Muscle layer of duodenum (tissue), 2 donors: ENCODE results near the gene IER2.

ENCODE experiments used
- H3K27ac ChIP-seq: one replicate; pipeline ENCODE4 v1.7.0; 2013; ENCODE audit warnings: mild to moderate bottlenecking, low read length
- H3K27me3 ChIP-seq: one replicate; pipeline ENCODE4 v1.7.0; 2013; ENCODE audit warnings: low read depth, mild to moderate bottlenecking, control low read depth, low read length
- H3K36me3 ChIP-seq, 2 donors: one replicate each; pipeline ENCODE4 v1.7.0; 2013; ENCODE audit warnings: low read length in 2 of 2, control low read depth in 1 of 2, mild to moderate bottlenecking in 1 of 2; ENCODE audit not compliant: insufficient read depth in 2 of 2, control insufficient read depth in 1 of 2
- H3K4me1 ChIP-seq, 2 donors: one replicate each; pipeline ENCODE4 v1.7.0; 2013; ENCODE audit warnings: low read length in 2 of 2, mild to moderate bottlenecking in 2 of 2, control low read depth in 1 of 2, moderate library complexity in 1 of 2; ENCODE audit not compliant: insufficient read depth in 2 of 2, control insufficient read depth in 1 of 2
- H3K4me3 ChIP-seq, 2 donors: one replicate each; pipeline ENCODE4 v1.7.0; 2013; ENCODE audit warnings: low read length in 2 of 2, low read depth in 1 of 2, mild to moderate bottlenecking in 1 of 2
- H3K9me3 ChIP-seq, 2 donors: one replicate each; pipeline ENCODE4 v1.7.0; 2013; ENCODE audit warnings: low read length in 2 of 2, control low read depth in 1 of 2, mild to moderate bottlenecking in 1 of 2; ENCODE audit not compliant: control insufficient read depth in 1 of 2
- donor health status: healthy.

The IER2 gene

DNA sequence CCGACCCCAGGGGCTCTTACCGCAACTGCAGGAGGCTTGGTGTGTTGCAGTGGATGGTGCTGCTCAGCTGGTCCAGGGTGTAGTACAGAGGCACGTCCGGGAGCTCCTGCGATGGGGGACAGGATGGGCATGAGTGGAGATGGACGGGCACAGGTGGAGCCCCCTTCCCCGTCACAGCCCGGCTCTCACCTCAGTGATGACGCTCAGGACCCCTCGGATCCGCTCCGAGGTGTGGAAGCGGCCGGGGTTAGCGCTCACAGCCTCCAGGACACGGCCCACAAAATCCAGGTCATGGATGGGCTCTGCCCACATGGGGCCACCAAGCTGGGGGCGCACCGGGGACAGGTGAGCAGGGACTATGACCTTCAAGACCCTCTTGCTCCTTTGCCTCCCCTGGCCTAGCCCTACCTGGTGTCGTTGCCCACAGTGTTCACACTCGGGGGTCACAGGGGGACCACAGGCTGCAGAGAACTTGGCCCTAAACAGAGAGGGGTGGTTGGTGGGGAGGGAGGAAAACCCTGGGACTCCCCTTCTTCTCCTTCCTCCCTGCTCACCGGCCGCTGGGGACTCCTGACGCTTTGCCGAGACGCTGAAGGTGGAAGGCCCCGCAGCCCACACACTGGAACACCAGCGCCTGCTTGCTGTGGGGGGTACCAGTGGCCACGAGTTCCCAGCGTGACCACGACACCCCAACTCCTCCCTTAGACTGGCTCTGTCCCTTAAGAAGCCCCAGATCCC lies 40.7 kb upstream of the IER2 start:
- H3K36me3 ChIP-seq: peaks cover 0 to 30% of the 10 kb centered on the region in 2 donors
- no peaks in the 10 kb centered on the region for H3K27me3 ChIP-seq
- H3K27ac ChIP-seq: no peak overlapping the region
- H3K4me1 ChIP-seq: peaks cover 0 to 3% of the 10 kb centered on the region in 2 donors
- H3K9me3 ChIP-seq: no peaks in the 10 kb centered on the region
- no peak overlapping the region for H3K4me3 ChIP-seq

DNA sequence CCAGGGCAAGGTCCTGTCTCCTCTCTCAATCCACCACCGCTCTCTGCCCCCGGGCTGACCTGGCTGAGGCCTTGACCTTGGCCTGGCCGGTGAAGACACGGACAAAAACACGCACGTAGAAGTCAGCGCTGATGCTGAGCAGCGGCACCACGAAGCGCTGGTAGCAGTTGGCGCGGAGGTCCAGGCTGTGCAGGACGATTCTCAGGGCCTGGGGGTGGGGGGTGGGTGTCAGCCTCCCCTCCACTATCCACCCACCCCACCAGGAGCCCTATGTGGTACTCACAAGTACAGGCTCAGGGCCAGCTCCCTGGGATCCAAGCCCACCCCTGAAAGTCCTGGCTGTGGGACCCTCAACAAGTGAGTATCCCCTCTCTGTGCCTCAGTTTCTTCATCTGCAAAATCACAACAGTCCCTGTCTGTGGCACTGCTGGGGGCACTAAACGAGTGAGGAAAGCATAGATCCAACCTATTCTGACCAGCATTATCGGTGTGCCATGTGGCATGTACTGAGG lies 40.1 kb upstream of the IER2 start:
- peaks cover 0 to 30% of the 10 kb centered on the region in 2 donors for H3K36me3 ChIP-seq
- peaks cover under 1 to 2% of the 10 kb centered on the region in 2 donors for H3K4me1 ChIP-seq
- no peaks in the 10 kb centered on the region for H3K9me3 ChIP-seq
- no peaks in the 10 kb centered on the region for H3K27me3 ChIP-seq
- H3K27ac ChIP-seq: no peak overlapping the region
- H3K4me3 ChIP-seq: no peak overlapping the region

DNA sequence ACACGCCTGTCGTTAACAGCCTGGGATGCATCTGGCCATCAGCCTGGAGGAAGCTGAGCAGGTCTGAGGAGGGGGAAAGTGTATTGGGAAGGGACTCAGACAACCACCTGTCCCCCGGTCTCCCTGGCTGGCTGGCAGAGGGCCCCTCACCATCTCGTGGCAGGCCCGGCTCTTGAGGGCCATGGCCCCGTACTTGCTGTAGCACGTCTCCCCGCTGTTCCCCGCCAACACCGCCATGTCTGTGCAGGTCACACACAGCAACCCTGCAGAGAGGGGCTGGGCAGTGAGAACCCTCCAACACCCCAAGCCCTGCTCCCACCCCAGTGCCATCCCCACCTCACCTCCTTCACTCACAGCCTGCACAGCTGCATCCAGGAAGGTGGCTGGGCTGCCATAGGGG lies 37.7 kb upstream of the IER2 start:
- H3K4me1 ChIP-seq: peaks cover 9 to 13% of the 10 kb centered on the region in 2 donors
- H3K9me3 ChIP-seq: no peaks in the 10 kb centered on the region
- no peak overlapping the region for H3K4me3 ChIP-seq
- no peak overlapping the region for H3K27ac ChIP-seq
- H3K36me3 ChIP-seq: peaks cover 0 to 27% of the 10 kb centered on the region in 2 donors
- H3K27me3 ChIP-seq: no peaks in the 10 kb centered on the region

DNA sequence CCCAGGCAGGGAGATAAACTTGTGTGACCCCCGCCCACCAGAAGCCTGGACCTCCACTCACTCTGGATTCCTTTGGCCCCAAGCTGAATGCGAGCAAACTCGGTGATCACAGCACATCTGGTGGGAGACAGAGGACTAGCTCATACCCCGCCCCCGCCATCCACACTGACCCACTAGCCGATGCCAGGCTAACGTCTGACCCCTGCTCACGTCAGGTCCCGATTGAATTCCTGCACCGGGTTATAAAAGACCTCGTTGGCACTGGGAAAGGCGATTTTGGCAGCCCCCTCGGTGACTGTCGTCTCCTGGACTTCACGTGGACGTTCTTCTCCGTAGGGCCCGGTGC lies 34.3 kb upstream of the IER2 start:
- H3K27ac ChIP-seq: peak overlapping the region; percentile 87
- no peaks in the 10 kb centered on the region for H3K9me3 ChIP-seq
- no peaks in the 10 kb centered on the region for H3K27me3 ChIP-seq
- peaks cover 0 to 9% of the 10 kb centered on the region in 2 donors for H3K36me3 ChIP-seq
- H3K4me1 ChIP-seq: peaks cover 19 to 32% of the 10 kb centered on the region in 2 donors
- peak overlapping the region; percentile 93 to 97 for H3K4me3 ChIP-seq

DNA sequence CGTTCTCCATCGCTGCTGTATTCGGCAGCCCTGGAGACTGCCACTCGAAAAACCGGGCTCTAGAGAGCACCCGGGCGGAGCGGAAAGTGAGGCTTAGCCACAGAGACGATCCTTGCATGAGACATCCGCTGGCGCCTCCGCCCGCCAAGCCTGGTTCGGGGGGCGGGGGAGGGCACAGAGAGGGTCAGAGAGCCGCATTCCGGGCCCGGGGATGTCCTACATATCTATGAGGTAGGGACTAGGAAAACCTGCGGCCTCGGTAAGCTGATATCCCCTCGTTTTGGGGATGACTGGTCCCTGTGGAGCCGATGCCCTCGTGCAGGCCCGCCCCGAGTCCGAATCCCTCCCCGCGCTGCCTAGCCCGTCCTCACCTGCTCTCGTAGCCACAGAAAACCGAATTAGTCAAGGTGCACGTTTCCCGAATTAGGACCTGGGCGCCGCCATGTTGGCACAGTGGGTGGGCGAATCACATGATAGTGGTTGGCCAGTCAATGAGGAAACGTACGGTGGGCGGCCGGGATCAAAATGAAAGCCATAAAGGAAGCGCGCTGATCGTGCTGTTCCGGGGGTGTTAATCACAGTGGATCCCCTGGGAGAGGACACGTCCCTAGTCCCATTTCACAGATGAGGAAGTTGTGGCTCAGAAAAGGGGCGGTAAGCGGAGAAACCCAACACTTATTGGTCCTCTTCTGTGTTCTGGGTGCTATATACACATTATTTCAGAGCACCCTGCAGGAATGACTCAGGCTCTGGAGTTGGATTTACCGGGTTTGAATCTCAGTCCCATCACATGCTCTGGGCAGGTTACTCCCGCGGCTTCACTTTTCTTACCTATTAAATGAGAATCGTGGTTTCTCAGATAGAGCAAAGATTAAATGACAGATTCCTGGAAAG lies 33.7 kb upstream of the IER2 start, which contains the start of gene TRMT1:
Gene TRMT1, minus strand, starts transcription at position 459 of the 894 bp plus-strand sequence. Its CDS starts 341 bp downstream, at position 118.
- Histone ChIP-seq H3K4me3 (peak within 1 kb of the TSS; percentile 93 to 97), H3K4me1 (peaks cover 19 to 32% of the 10 kb centered on the region in 2 donors), H3K9me3 (no peaks in the 10 kb centered on the region), H3K36me3 (peaks cover 0 to 9% of the 10 kb centered on the region in 2 donors), H3K27me3 (no peaks in the 10 kb centered on the region), H3K27ac (peak within 1 kb of the TSS; percentile 87)

DNA sequence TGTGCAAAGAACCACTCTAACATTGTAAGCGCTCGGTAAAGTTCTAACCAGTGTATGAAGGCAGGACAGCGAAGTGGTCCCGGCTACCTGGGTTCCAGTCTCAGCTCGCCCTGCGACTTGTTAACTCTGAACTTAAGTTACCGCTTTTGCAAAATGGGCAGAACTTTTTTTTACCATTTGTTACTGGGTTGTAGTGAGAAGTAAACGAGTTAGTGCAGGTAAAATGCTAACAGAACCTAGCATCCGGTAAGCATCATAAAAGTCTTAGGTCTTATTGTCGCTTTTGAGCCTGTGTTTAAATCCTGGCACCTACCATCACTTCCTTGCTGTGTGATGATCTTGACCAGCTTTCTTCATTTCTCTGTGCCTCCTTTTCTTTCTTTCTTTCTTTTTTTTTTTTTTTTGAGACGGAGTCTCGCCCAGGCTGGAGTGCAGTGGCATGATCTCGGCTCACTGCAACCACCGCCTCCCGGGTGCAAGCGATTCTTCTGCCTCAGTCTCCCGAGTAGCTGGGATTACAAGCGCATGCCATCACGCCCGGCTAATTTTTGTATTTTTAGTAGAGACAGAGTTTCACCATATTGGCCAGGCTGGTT lies 32.9 kb upstream of the IER2 start:
- Histone ChIP-seq H3K4me3 (peak overlapping the region; percentile 93 to 97), H3K27me3 (no peaks in the 10 kb centered on the region), H3K9me3 (no peaks in the 10 kb centered on the region), H3K4me1 (peaks cover 19 to 32% of the 10 kb centered on the region in 2 donors), H3K27ac (peak overlapping the region; percentile 87), H3K36me3 (peaks cover 0 to 7% of the 10 kb centered on the region in 2 donors)

DNA sequence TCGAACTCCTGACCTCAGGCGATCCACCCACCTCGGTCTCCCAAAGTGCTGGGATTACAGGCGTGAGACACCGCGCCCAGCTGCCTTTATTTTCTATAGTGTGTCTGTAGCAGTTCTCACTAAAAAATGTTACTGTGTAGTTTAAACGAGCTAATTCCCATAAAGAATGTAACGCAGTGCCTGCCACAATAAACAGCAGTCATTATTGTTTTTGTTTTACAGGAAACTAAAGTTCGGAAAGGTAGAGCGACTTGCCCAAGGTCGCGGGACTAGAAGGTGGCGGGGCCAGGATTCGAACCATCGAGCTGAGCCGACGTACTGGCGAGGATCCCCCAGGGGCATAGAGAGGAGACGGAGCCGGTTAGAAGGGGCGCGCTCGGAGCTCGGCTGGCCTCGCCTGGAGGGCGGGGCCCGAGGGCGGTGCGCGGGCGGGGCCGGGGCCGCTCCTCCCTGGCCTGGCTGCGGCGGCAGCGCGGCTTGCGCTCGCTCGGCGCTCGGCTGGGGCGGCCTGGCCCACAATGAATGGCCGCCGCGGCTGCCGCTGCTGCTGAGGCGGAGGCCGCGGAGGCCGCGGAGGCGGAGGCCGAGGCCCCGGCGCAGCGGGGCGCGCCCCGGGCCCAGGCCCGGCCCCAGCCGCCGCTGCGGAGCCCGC lies 32.3 kb upstream of the IER2 start, which contains the start of gene NACC1:
Gene NACC1, plus strand, starts transcription at position 493 of the 652 bp plus-strand sequence. CDS start 16,944 bp downstream, outside the sequence.
- Histone ChIP-seq H3K27ac (peak within 1 kb of the TSS; percentile 87), H3K27me3 (no peaks in the 10 kb centered on the region), H3K9me3 (no peaks in the 10 kb centered on the region), H3K4me3 (peak within 1 kb of the TSS; percentile 93 to 97), H3K4me1 (peaks cover 19 to 32% of the 10 kb centered on the region in 2 donors), H3K36me3 (peaks cover 0 to under 1% of the 10 kb centered on the region in 2 donors)

DNA sequence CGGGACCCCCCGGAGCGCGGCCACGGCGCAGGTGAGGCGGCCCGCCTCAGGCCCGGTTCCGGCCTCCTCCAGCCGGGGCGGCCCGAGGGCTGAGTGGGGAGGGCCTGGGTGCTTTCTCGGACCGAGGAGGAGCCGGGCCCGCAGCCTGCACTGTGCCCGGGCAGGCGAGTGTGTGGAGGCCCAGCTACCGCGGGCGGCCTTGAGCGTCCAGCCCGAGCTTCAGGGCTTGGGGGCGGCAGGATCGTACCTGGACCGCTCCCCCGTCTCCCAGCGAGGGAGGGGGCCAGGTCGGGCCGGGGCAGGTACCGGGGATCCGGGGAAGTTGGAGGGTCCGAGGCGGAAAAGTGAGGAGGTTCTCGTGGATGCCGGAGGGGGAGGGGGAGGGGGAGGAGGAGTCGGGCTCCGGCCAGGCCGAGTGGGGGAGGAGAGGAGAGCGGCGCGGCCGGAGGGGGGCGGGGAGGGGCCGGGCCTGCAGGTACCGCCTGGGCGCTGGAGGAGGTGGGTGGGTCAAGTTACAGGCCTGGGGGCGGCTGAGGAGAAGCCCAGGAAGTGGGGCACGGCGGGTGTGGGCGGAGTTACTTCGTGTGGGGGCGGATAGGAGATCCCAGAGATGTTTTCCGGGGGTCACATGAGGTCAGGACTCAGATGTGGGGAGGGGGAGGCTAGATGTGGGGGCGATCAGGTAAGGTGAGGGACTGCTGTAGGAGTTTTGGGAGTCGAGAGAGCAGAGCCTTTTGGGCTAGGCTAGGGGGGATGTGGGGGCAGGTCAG lies 31.6 kb upstream of the IER2 start:
- no peaks in the 10 kb centered on the region for H3K36me3 ChIP-seq
- no peaks in the 10 kb centered on the region for H3K27me3 ChIP-seq
- no peak overlapping the region for H3K27ac ChIP-seq
- H3K9me3 ChIP-seq: no peaks in the 10 kb centered on the region
- peak overlapping the region; percentile 45 to 96 for H3K4me3 ChIP-seq
- peaks cover 19 to 32% of the 10 kb centered on the region in 2 donors for H3K4me1 ChIP-seq

DNA sequence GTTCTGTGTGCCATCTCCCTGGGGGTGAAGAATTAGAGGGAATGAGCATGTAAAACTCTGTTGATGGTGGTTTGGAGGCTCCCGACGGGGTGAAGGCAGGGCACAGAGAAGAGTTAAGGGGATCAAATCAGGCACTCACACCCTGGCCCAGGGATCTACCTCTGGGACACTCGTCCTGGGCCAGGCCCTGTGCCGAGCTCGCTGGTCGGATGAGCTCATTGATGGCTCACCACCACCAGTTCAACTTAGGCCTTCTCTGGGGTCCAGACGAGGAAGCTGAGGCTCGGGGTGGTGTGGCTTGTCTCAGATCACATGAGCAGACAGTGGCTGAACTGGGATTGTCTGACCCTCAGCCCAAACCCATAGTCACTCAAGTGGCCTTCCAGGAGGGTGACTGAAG lies 30.6 kb upstream of the IER2 start:
- peak overlapping the region; percentile 45 to 96 for H3K4me3 ChIP-seq
- no peaks in the 10 kb centered on the region for H3K27me3 ChIP-seq
- peaks cover 19 to 32% of the 10 kb centered on the region in 2 donors for H3K4me1 ChIP-seq
- H3K9me3 ChIP-seq: no peaks in the 10 kb centered on the region
- H3K27ac ChIP-seq: no peak overlapping the region
- no peaks in the 10 kb centered on the region for H3K36me3 ChIP-seq

DNA sequence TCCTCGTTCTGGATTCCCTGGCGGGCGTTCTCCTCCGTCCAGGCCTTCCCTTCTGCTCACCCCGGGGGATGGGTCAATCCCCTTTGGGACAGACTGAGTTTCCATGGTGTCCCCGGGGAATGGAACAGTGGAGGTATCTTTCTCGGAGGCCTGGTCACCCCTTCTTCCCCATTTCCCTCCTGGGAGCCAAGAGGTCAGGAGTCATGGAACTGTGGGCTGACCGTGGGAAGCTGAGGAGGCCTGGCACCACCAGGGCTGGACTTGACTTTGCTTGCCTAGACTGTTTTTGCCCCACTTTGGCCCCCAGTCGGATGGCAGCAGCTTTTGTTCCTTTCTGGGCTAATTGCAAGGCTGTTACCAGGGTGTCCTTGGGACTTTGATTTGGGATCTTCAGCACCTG lies 30.2 kb upstream of the IER2 start:
- Histone ChIP-seq H3K9me3 (no peaks in the 10 kb centered on the region), H3K4me3 (no peak overlapping the region), H3K36me3 (no peaks in the 10 kb centered on the region), H3K27ac (no peak overlapping the region), H3K27me3 (no peaks in the 10 kb centered on the region), H3K4me1 (peaks cover 19 to 31% of the 10 kb centered on the region in 2 donors)
